Endothelial cell of umbilical vein (primary cell): ENCODE measurements around the gene BMP8A. TPM values are rescaled to one million over a fixed set of nuclear protein-coding genes. Genes with fewer than 3 reads are reported as not detected.

Source experiments
- BruUV-seq: library from RNA; stranded (reverse); fragments of 400-500 nt; replicated peaks from 2 replicates; lab custom pipeline; 2021; lab: Mats Ljungman, UMichigan
- CTCF ChIA-PET: fragments of 300-600, 350-600 bp; sonication (Branson Sonifier 250); formaldehyde crosslinking; loops from one replicate; lab custom pipeline; 2021; ENCODE audit warnings: antibody characterized with exemption, inconsistent platforms; lab: Charles Lee
- POLR2A ChIA-PET: fragments of 300-600, 350-600 bp; sonication (Branson Sonifier 250); formaldehyde crosslinking; loops from one replicate; lab custom pipeline; 2021; ENCODE audit warnings: antibody characterized with exemption, inconsistent platforms; lab: Charles Lee
- DNase-seq: peaks from one replicate; pipeline ENCODE4 v3.0.0-alpha.2; 2011; ENCODE audit warnings: low read depth, low spot score
- FAIRE-seq: peaks from 2 replicates; lab custom pipeline; 2011; peaks lifted over from hg19 to GRCh38; lab: Jason Lieb, UNC
- H2AFZ ChIP-seq: 2 replicates; pipeline ENCODE4 v1.6.0; 2012; ENCODE audit warnings: low read depth, low read length, control low read depth, inconsistent platforms
- H3K27ac ChIP-seq: 2 replicates; pipeline ENCODE4 v1.5.1; 2011; ENCODE audit warnings: low read depth, mild to moderate bottlenecking, control low read depth, low read length, moderate library complexity; ENCODE audit not compliant: insufficient read depth
- H3K27me3 ChIP-seq, 2 experiments: 2 replicates each; pipeline versions ENCODE4 v1.6.0 to v1.6.1; 2011; ENCODE audit warnings: low read length in 2 of 2, mixed read lengths in 1 of 2; ENCODE audit not compliant: control insufficient read depth in 2 of 2, insufficient read depth in 2 of 2
- H3K36me3 ChIP-seq, 2 experiments: 2 replicates in 1 of 2; 3 replicates in 1 of 2; pipeline ENCODE4 v1.5.1; 2011; ENCODE audit warnings: low read length in 2 of 2, mild to moderate bottlenecking in 1 of 2, moderate library complexity in 1 of 2; ENCODE audit not compliant: control insufficient read depth in 2 of 2, insufficient read depth in 2 of 2; ENCODE audit errors: extremely low read depth in 1 of 2
- H3K4me1 ChIP-seq: 3 replicates; pipeline ENCODE4 v1.5.1; 2011; ENCODE audit warnings: mild to moderate bottlenecking, low read length; ENCODE audit not compliant: control insufficient read depth, insufficient read depth; ENCODE audit errors: extremely low read depth
- H3K4me2 ChIP-seq: 2 replicates; pipeline ENCODE4 v1.6.1; 2011; ENCODE audit warnings: low read length, control low read depth, mixed read lengths; ENCODE audit not compliant: insufficient read depth
- H3K4me3 ChIP-seq, 3 experiments: fragments of 200-600 bp in 1 of 3; sonication (generic), shearing (Covaris generic) in 1 of 3; replicated peaks in 1 of 3; 2 replicates each; pipeline ENCODE4 v1.5.1; 2011 to 2016; ENCODE audit warnings: control low read depth in 3 of 3, low read length in 3 of 3, mild to moderate bottlenecking in 2 of 3, inconsistent platforms in 1 of 3, low read depth in 1 of 3, moderate library complexity in 1 of 3; ENCODE audit not compliant: insufficient read depth in 1 of 3
- H3K79me2 ChIP-seq: 2 replicates; pipeline ENCODE4 v1.6.0; 2012; ENCODE audit warnings: low read length, inconsistent platforms; ENCODE audit not compliant: control insufficient read depth, insufficient read depth
- H3K9ac ChIP-seq: replicated peaks from 2 replicates; pipeline ENCODE3; 2011; ENCODE audit warnings: low read length, control low read depth; ENCODE audit not compliant: insufficient read depth; ENCODE audit errors: extremely low read depth
- H3K9me1 ChIP-seq: replicated peaks from 3 replicates; pipeline ENCODE4 v1.6.0; 2011; ENCODE audit warnings: mild to moderate bottlenecking, low read length; ENCODE audit not compliant: control insufficient read depth, insufficient read depth; ENCODE audit errors: extremely low read depth
- H3K9me3 ChIP-seq: replicated peaks from 2 replicates; pipeline ENCODE4 v1.5.1; 2012; ENCODE audit warnings: low read length, inconsistent platforms; ENCODE audit not compliant: control insufficient read depth, insufficient read depth
- H4K20me1 ChIP-seq: replicated peaks from 2 replicates; pipeline ENCODE3; 2011; ENCODE audit warnings: mild to moderate bottlenecking, low read length; ENCODE audit not compliant: control insufficient read depth, insufficient read depth; ENCODE audit errors: extremely low read depth
- EZH2 ChIP-seq: IDR thresholded peaks from 2 replicates; pipeline ENCODE4 v1.6.1; 2012; ENCODE audit warnings: borderline replicate concordance, low read depth, mild to moderate bottlenecking, moderate library complexity, low read length, inconsistent platforms; ENCODE audit not compliant: severe bottlenecking
- FOS ChIP-seq: IDR thresholded peaks from 2 replicates; pipeline ENCODE4 v1.6.1; 2011; ENCODE audit warnings: mild to moderate bottlenecking, low read length, moderate library complexity, borderline replicate concordance; ENCODE audit not compliant: insufficient read depth
- GATA2 ChIP-seq: IDR thresholded peaks from 2 replicates; pipeline ENCODE4 v1.7.0; 2011; ENCODE audit warnings: low read depth, mild to moderate bottlenecking, moderate library complexity, mixed read lengths, low read length; ENCODE audit not compliant: insufficient read length, insufficient read depth
- JUN ChIP-seq: IDR thresholded peaks from 2 replicates; pipeline ENCODE4 v1.6.1; 2011; ENCODE audit warnings: borderline replicate concordance, low read depth; ENCODE audit not compliant: insufficient read length, insufficient read depth
- MYC ChIP-seq: IDR thresholded peaks from one replicate; pipeline ENCODE4 v1.6.1; 2011; ENCODE audit warnings: mild to moderate bottlenecking, low read depth, low read length
- POLR2A ChIP-seq: IDR thresholded peaks from 2 replicates; pipeline ENCODE4 v1.6.1; 2012; ENCODE audit warnings: low read depth, mild to moderate bottlenecking, control low read depth, low read length
- POLR2AphosphoS5 ChIP-seq: IDR thresholded peaks from 2 replicates; pipeline ENCODE4 v1.6.1; 2012; ENCODE audit warnings: low read depth, mild to moderate bottlenecking, control low read depth, low read length, moderate library complexity; ENCODE audit not compliant: insufficient read depth
- dilution Hi-C: fragments of 300-500 bp; cut with MboI; formaldehyde crosslinking; loops from one replicate; pipeline ENCODE4 v1.15.0; 2019; ENCODE audit warnings: low sequenced_read_pairs; ENCODE audit not compliant: extremely low pct_ligation_motif_present
- intact Hi-C: fragments of 100-400 bp; cut with micrococcal nuclease; formaldehyde crosslinking; loops from one replicate; pipeline ENCODE4 v1.10.0; 2022
- polyA plus RNA-seq, 4 experiments: library from polyadenylated mRNA; depleted of rRNA in 3 of 4; stranded (reverse) in 3 of 4; unstranded in 1 of 4; fragments of >200 nt; gene quantifications; 2 replicates each; pipeline versions ENCODE4 v1.2.1 to v1.2.3, GENCODE V29; 2011 to 2012; ENCODE audit warnings: missing spikeins in 1 of 4
- total RNA-seq: library from RNA; stranded (reverse); gene quantifications from 2 replicates; pipeline ENCODE4 v1.2.3, GENCODE V29; 2021
- TF ChIP-seq, protein P1 (sequence below), 2 donors: IDR thresholded peaks; 1 replicate in 1 of 2; 2 replicates in 1 of 2; pipeline ENCODE4 v1.5.1; 2011; ENCODE audit warnings: low read length in 2 of 2, mild to moderate bottlenecking in 2 of 2, moderate library complexity in 2 of 2, control low read depth in 1 of 2, inconsistent platforms in 1 of 2, low read depth in 1 of 2; ENCODE audit not compliant: insufficient read depth in 1 of 2; ENCODE audit errors: extremely low read depth in 1 of 2
- TF ChIP-seq, protein P2 (sequence below): IDR thresholded peaks from 2 replicates; pipeline ENCODE4 v1.6.1; 2011; ENCODE audit not compliant: insufficient read depth, insufficient read length

BMP8A gene
- total and polyA plus RNA-seq, 2 donors (not counting 3 experiments of a cell fraction or from before 2014, with no cell fraction given) = 0.25 to 0.44 TPM

DNA sequence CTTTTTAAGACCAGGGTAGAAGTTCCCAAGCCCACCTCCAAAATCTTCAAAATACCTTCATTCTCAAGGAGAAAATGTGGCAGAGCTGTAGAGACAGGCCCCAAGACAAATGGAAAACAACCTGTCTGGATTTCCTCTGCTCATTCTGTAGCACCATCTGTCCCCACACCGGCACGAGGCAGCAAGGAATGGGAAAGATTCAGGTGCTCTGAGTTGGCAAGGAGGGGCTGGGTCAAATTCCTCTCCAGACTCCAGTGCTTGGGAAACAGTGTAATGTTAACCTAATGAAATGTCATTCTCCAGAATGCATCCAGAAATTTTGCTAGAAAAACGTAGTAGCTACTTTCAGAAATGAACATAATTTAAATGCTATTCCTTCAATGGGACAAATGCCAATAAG is 75.9 kb downstream of the BMP8A start:
- Histone ChIP-seq H3K9me3 (no peaks in the 10 kb centered on the region), H3K9ac (no peak overlapping the region), H4K20me1 (peaks cover 3% of the 10 kb centered on the region), H2AFZ (no peak overlapping the region), H3K36me3 (peaks cover 74 to 76% of the 10 kb centered on the region in 2 experiments), H3K4me2 (no peak overlapping the region), H3K27ac (no peak overlapping the region), H3K4me3 (no peak overlapping the region), H3K4me1 (peaks cover 1% of the 10 kb centered on the region), H3K79me2 (peaks cover 43% of the 10 kb centered on the region), H3K27me3 (no peaks in the 10 kb centered on the region), H3K9me1 (no peaks in the 10 kb centered on the region)
- no peak for DNase-seq
- ChIA-PET POLR2A (no interaction called here), CTCF (no interaction called here)
- FAIRE-seq = no peak
- no TSS peak for BruUV-seq
- intact Hi-C loops = no loop called here
- dilution Hi-C loops = no loop called here
- no peak for TF ChIP-seq POLR2A
- no peak for TF ChIP-seq MYC
- no peak for TF ChIP-seq FOS
- TF ChIP-seq, protein P1, sequence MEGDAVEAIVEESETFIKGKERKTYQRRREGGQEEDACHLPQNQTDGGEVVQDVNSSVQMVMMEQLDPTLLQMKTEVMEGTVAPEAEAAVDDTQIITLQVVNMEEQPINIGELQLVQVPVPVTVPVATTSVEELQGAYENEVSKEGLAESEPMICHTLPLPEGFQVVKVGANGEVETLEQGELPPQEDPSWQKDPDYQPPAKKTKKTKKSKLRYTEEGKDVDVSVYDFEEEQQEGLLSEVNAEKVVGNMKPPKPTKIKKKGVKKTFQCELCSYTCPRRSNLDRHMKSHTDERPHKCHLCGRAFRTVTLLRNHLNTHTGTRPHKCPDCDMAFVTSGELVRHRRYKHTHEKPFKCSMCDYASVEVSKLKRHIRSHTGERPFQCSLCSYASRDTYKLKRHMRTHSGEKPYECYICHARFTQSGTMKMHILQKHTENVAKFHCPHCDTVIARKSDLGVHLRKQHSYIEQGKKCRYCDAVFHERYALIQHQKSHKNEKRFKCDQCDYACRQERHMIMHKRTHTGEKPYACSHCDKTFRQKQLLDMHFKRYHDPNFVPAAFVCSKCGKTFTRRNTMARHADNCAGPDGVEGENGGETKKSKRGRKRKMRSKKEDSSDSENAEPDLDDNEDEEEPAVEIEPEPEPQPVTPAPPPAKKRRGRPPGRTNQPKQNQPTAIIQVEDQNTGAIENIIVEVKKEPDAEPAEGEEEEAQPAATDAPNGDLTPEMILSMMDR (IDR thresholded peaks at IDR 0.05; ENCODE audit: extremely low read depth in 1 of 2, insufficient read depth in 1 of 2, low read depth in 1 of 2, low read length in 2 of 2) = no peak
- TF ChIP-seq EZH2 = no peak
- TF ChIP-seq JUN = no peak
- TF ChIP-seq, protein P2, sequence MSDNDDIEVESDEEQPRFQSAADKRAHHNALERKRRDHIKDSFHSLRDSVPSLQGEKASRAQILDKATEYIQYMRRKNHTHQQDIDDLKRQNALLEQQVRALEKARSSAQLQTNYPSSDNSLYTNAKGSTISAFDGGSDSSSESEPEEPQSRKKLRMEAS = no peak
- TF ChIP-seq POLR2AphosphoS5 = no peak
- TF ChIP-seq GATA2 = no peak
